GM12892 (cell line): ENCODE measurements around the gene NINJ2.

Experiments
- POLR2A ChIP-seq: IDR thresholded peaks from 2 replicates; pipeline ENCODE4 v1.6.1; 2011; ENCODE audit warnings: low read depth, low read length, control low read depth
- POLR2AphosphoS5 ChIP-seq: IDR thresholded peaks from 2 replicates; pipeline ENCODE4 v1.6.1; 2011; ENCODE audit warnings: low read depth, low read length, control low read depth
- TAF1 ChIP-seq: IDR thresholded peaks from 2 replicates; pipeline ENCODE4 v1.6.1; 2011; ENCODE audit warnings: low read depth, mild to moderate bottlenecking, control low read depth, low read length, borderline replicate concordance

- TF ChIP-seq TAF1, result no peak
- TF ChIP-seq POLR2AphosphoS5, result no peak
- TF ChIP-seq POLR2A, result no peak
These were observed 140.4 kb downstream of the NINJ2 start for GRCh38 chr12:522692-523378.
